OCI-LY1 (cell line): Measurements from ENCODE around the gene CFAP73.

Experiments
- H2AFZ ChIP-seq: fragments of 200-600 bp; sonication (generic), shearing (Covaris generic); 2 replicates; pipeline ENCODE4 v1.6.0; 2014; ENCODE audit warnings: antibody characterized with exemption, mild to moderate bottlenecking, low read length
- H3F3A ChIP-seq: fragments of 200-600 bp; sonication (generic), shearing (Covaris generic); 2 replicates; pipeline ENCODE4 v1.6.0; 2014; ENCODE audit warnings: mild to moderate bottlenecking, antibody characterized with exemption, low read length, moderate library complexity; ENCODE audit not compliant: insufficient read depth
- H3K27ac ChIP-seq: fragments of 200-600 bp; sonication (generic); 2 replicates; pipeline ENCODE4 v1.5.1; 2014; ENCODE audit warnings: low read length, mixed run types, mild to moderate bottlenecking, low read depth; ENCODE audit not compliant: poor library complexity, severe bottlenecking
- H3K27me3 ChIP-seq: fragments of 200-600 bp; sonication (generic); 2 replicates; pipeline ENCODE4 v1.6.0; 2014; ENCODE audit warnings: antibody characterized with exemption, mild to moderate bottlenecking, low read length, moderate library complexity; ENCODE audit not compliant: insufficient read depth
- H3K36me3 ChIP-seq: fragments of 200-600 bp; sonication (generic); 2 replicates; pipeline ENCODE4 v1.6.1; 2014; ENCODE audit warnings: mild to moderate bottlenecking, antibody characterized with exemption, low read length, moderate library complexity, mixed read lengths; ENCODE audit not compliant: insufficient read depth
- H3K4me1 ChIP-seq: fragments of 200-600 bp; sonication (generic); 2 replicates; pipeline ENCODE4 v1.5.1; 2014; ENCODE audit warnings: mild to moderate bottlenecking, low read length, moderate library complexity; ENCODE audit not compliant: insufficient read depth, severe bottlenecking
- H3K4me2 ChIP-seq: fragments of 200-600 bp; sonication (generic), shearing (Covaris generic); 2 replicates; pipeline ENCODE4 v1.6.1; 2014; ENCODE audit warnings: low read length
- H3K4me3 ChIP-seq: fragments of 200-600 bp; sonication (generic); 2 replicates; pipeline ENCODE4 v1.5.1; 2014; ENCODE audit warnings: low read length, low read depth, mild to moderate bottlenecking, mixed read lengths; ENCODE audit not compliant: poor library complexity, severe bottlenecking
- H3K79me2 ChIP-seq: fragments of 200-600 bp; shearing (Covaris generic); 2 replicates; pipeline ENCODE4 v1.6.1; 2016; ENCODE audit warnings: mixed run types, low read length, mixed read lengths; ENCODE audit not compliant: insufficient read depth
- H3K9ac ChIP-seq: fragments of 200-600 bp; sonication (generic), shearing (Covaris generic); 2 replicates; pipeline ENCODE4 v1.6.1; 2014; ENCODE audit warnings: mild to moderate bottlenecking, low read length, mixed read lengths
- H3K9me2 ChIP-seq: fragments of 200-600 bp; sonication (generic), shearing (Covaris generic); 2 replicates; pipeline ENCODE4 v1.6.1; 2014; ENCODE audit warnings: low read depth, mild to moderate bottlenecking, low read length, mixed read lengths
- H3K9me3 ChIP-seq: fragments of 200-600 bp; shearing (Covaris generic); 2 replicates; pipeline ENCODE4 v1.6.1; 2014; ENCODE audit warnings: low read length, mixed read lengths
- H4K20me1 ChIP-seq: fragments of 200-600 bp; sonication (generic), shearing (Covaris generic); 2 replicates; pipeline ENCODE4 v1.6.0; 2016; ENCODE audit warnings: mild to moderate bottlenecking, low read length; ENCODE audit not compliant: insufficient read depth
- CTCF ChIP-seq: fragments of 200-600 bp; sonication (generic), shearing (Covaris generic); IDR thresholded peaks from 2 replicates; pipeline ENCODE4 v1.5.1; 2017; ENCODE audit warnings: mild to moderate bottlenecking, antibody characterized with exemption, low read length, moderate library complexity, mixed read lengths
- EZH2 ChIP-seq: fragments of 200-600 bp; sonication (generic), shearing (Covaris generic); IDR thresholded peaks from 2 replicates; pipeline ENCODE4 v1.8.0; 2017; ENCODE audit warnings: borderline replicate concordance, mixed run types, mild to moderate bottlenecking, antibody characterized with exemption, low read length, moderate library complexity, mixed read lengths

Gene CFAP73

GRCh38 chr12:113109360-113109759 is 40.2 kb upstream of the CFAP73 start:
- no peaks in the 10 kb centered on the region for H4K20me1 ChIP-seq
- H3K9me2 ChIP-seq = no peaks in the 10 kb centered on the region
- peaks cover 21% of the 10 kb centered on the region for H3K4me1 ChIP-seq
- no peak overlapping the region for H2AFZ ChIP-seq
- H3K9me3 ChIP-seq = no peaks in the 10 kb centered on the region
- H3K79me2 ChIP-seq = no peaks in the 10 kb centered on the region
- peaks cover 88% of the 10 kb centered on the region for H3K36me3 ChIP-seq
- H3F3A ChIP-seq = 0 out of 2 replicates have a peak, but pooled peaks cover 4% of the 10 kb centered on the region
- peak overlapping the region; percentile 61 for H3K27ac ChIP-seq
- no peak overlapping the region for H3K4me3 ChIP-seq
- no peak for TF ChIP-seq CTCF
- TF ChIP-seq EZH2 = no peak
- no peaks in the 10 kb centered on the region for H3K27me3 ChIP-seq
- no peak overlapping the region for H3K4me2 ChIP-seq
- H3K9ac ChIP-seq = no peak overlapping the region

- no peaks in the 10 kb centered on the region for H3K9me3 ChIP-seq
- H3K27ac ChIP-seq = peak overlapping the region; percentile 61
- 0 out of 2 replicates have a peak, but pooled peaks cover 4% of the 10 kb centered on the region for H3F3A ChIP-seq
- H3K4me1 ChIP-seq = peaks cover 14% of the 10 kb centered on the region
- no peaks in the 10 kb centered on the region for H3K79me2 ChIP-seq
- H4K20me1 ChIP-seq = no peaks in the 10 kb centered on the region
- peaks cover 89% of the 10 kb centered on the region for H3K36me3 ChIP-seq
- H3K4me2 ChIP-seq = no peak overlapping the region
- TF ChIP-seq CTCF (no peak), EZH2 (no peak)
- no peaks in the 10 kb centered on the region for H3K9me2 ChIP-seq
- no peaks in the 10 kb centered on the region for H3K27me3 ChIP-seq
- H3K4me3 ChIP-seq = no peak overlapping the region
- no peak overlapping the region for H3K9ac ChIP-seq
- H2AFZ ChIP-seq = no peak overlapping the region
Observed at GRCh38 chr12:113109872-113110599, 39.5 kb upstream of the CFAP73 start.

GRCh38 chr12:113111247-113111646 is 38.3 kb upstream of the CFAP73 start:
- no peak overlapping the region for H3K9ac ChIP-seq
- H2AFZ ChIP-seq = no peak overlapping the region
- H3K36me3 ChIP-seq = peaks cover 89% of the 10 kb centered on the region
- TF ChIP-seq CTCF = no peak
- no peak for TF ChIP-seq EZH2
- H3K9me3 ChIP-seq = no peaks in the 10 kb centered on the region
- no peak overlapping the region for H3K27ac ChIP-seq
- H3K4me3 ChIP-seq = no peak overlapping the region
- no peaks in the 10 kb centered on the region for H3K27me3 ChIP-seq
- H3K9me2 ChIP-seq = no peaks in the 10 kb centered on the region
- no peaks in the 10 kb centered on the region for H3K79me2 ChIP-seq
- H3K4me1 ChIP-seq = peaks cover 11% of the 10 kb centered on the region
- 0 out of 2 replicates have a peak, but pooled peaks cover 4% of the 10 kb centered on the region for H3F3A ChIP-seq
- H4K20me1 ChIP-seq = no peaks in the 10 kb centered on the region
- no peak overlapping the region for H3K4me2 ChIP-seq
